ENCODE measurements around the gene TRPM2. TPM values are rescaled to one million over a fixed set of nuclear protein-coding genes. Genes with fewer than 3 reads are reported as not detected.
"Not testable (repeated sequence)": the region's sequence is repeated elsewhere in the genome, so short reads cannot be mapped to it uniquely, and the experiment has no call there.

TRPM2 gene
- total RNA-seq, 1 donor from 2014 or later = 3.9 TPM

GRCh38 chr21:44414291-44415072 lies 61.1 kb downstream of the TRPM2 start:
- no peak for TF ChIP-seq CTCF (IDR thresholded peaks at IDR 0.05)

GRCh38 chr21:44415073-44416025 lies 61.9 kb downstream of the TRPM2 start:
- ChIA-PET CTCF (no interaction called here), POLR2A (no interaction called here)
- no peaks in the 10 kb centered on the region for H3K4me1 Mint-ChIP-seq
- DNase-seq (no peak), ATAC-seq (ENCODE audit: low read depth) (no peak)
- H3K9me3 Mint-ChIP-seq = no peaks in the 10 kb centered on the region
- intact Hi-C loops (cut with micrococcal nuclease) = no loop called here
- no peaks in the 10 kb centered on the region for H3K36me3 Mint-ChIP-seq (ENCODE audit: low read depth)
- no peaks in the 10 kb centered on the region for H3K27me3 Mint-ChIP-seq
- no peak overlapping the region for H3K27ac Mint-ChIP-seq
- H3K4me3 Mint-ChIP-seq = no peak overlapping the region
- TF ChIP-seq CTCF (IDR thresholded peaks at IDR 0.05) = no peak

More at GRCh38 chr21:44414291-44415072, 61.1 kb downstream of the TRPM2 start:
- Mint-ChIP-seq H3K27me3 (no peaks in the 10 kb centered on the region), H3K4me1 (no peaks in the 10 kb centered on the region), H3K27ac (no peak overlapping the region), H3K36me3 (ENCODE audit: low read depth) (no peaks in the 10 kb centered on the region), H3K9me3 (no peaks in the 10 kb centered on the region), H3K4me3 (no peak overlapping the region)
- POLR2A ChIA-PET = no interaction called here
- no peak for ATAC-seq (ENCODE audit: low read depth)
- intact Hi-C loops (cut with micrococcal nuclease) = no loop called here
- CTCF ChIA-PET = no interaction called here
- DNase-seq = no peak

- Mint-ChIP-seq H3K4me3 (no peak overlapping the region), H3K27ac (no peak overlapping the region), H3K9me3 (no peaks in the 10 kb centered on the region), H3K4me1 (no peaks in the 10 kb centered on the region), H3K27me3 (no peaks in the 10 kb centered on the region), H3K36me3 (ENCODE audit: low read depth) (no peaks in the 10 kb centered on the region)
- ChIA-PET CTCF (no interaction called here), POLR2A (no interaction called here)
- intact Hi-C loops (cut with micrococcal nuclease) = no loop called here
- DNase-seq = no peak
- no peak for TF ChIP-seq CTCF (IDR thresholded peaks at IDR 0.05)
- ATAC-seq (ENCODE audit: low read depth) = no peak
Measured at GRCh38 chr21:44416193-44416592, 62.8 kb downstream of the TRPM2 start.

GRCh38 chr21:44417621-44418107 lies 64.2 kb downstream of the TRPM2 start:
- H3K36me3 Mint-ChIP-seq (ENCODE audit: low read depth); CTCF ChIA-PET; H3K4me3 Mint-ChIP-seq; H3K27me3 Mint-ChIP-seq; intact Hi-C loops (cut with micrococcal nuclease); H3K9me3 Mint-ChIP-seq; ATAC-seq (ENCODE audit: low read depth); DNase-seq; H3K27ac Mint-ChIP-seq; POLR2A ChIA-PET; H3K4me1 Mint-ChIP-seq: not testable (repeated sequence)

GRCh38 chr21:44418108-44418875 lies 64.9 kb downstream of the TRPM2 start:
- intact Hi-C loops (cut with micrococcal nuclease) = no loop called here
- DNase-seq (no peak), ATAC-seq (ENCODE audit: low read depth) (no peak)
- H3K27me3 Mint-ChIP-seq = no peaks in the 10 kb centered on the region
- no peak overlapping the region for H3K4me3 Mint-ChIP-seq
- TF ChIP-seq CTCF (IDR thresholded peaks at IDR 0.05) = no peak
- CTCF ChIA-PET = no interaction called here
- POLR2A ChIA-PET = no interaction called here
- no peak overlapping the region for H3K27ac Mint-ChIP-seq
- no peaks in the 10 kb centered on the region for H3K36me3 Mint-ChIP-seq (ENCODE audit: low read depth)
- H3K9me3 Mint-ChIP-seq = no peaks in the 10 kb centered on the region
- H3K4me1 Mint-ChIP-seq = peaks cover 3% of the 10 kb centered on the region

Data from activated B cell treated with CpG ODN at 0.5 μM for 24 hours (primary cell).